ENCODE measurements around the gene CACNG3. TPM values are rescaled to one million over a fixed set of nuclear protein-coding genes. Genes with fewer than 3 reads are reported as not detected.

Gene CACNG3
- total RNA-seq, 4 donors from 2014 or later: not detected

DNA sequence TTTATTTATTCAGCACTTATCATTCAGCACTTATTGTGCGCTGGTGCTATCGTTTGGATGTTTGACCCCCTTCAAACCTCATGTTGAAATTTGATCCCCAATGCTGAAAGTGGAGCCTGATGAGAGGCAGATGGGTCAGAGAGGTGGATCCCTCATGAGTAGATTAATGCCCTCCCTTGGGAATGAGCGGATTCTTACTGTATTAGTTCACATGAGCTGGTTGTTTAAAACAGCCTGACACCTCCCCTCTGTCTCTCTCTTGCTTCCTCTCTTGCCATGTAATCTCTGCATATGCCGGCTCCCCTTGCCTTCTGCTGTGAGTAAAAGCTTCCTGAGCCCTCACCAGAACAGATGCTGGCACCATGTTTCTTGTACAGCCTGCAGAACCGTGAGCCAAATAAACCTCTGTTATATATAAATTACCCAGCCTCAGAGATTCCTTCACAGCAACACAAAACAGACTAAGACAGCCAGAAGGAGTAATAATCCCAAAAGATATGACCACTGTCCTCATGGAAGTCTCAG is 111.1 kb downstream of the CACNG3 start:
- 76 to 91% methylated on average over 3 to 5 of the region's 5 CpGs for WGBS, 2 donors (ENCODE audit: low coverage in 1 of 2)
- TF ChIP-seq, protein P1, sequence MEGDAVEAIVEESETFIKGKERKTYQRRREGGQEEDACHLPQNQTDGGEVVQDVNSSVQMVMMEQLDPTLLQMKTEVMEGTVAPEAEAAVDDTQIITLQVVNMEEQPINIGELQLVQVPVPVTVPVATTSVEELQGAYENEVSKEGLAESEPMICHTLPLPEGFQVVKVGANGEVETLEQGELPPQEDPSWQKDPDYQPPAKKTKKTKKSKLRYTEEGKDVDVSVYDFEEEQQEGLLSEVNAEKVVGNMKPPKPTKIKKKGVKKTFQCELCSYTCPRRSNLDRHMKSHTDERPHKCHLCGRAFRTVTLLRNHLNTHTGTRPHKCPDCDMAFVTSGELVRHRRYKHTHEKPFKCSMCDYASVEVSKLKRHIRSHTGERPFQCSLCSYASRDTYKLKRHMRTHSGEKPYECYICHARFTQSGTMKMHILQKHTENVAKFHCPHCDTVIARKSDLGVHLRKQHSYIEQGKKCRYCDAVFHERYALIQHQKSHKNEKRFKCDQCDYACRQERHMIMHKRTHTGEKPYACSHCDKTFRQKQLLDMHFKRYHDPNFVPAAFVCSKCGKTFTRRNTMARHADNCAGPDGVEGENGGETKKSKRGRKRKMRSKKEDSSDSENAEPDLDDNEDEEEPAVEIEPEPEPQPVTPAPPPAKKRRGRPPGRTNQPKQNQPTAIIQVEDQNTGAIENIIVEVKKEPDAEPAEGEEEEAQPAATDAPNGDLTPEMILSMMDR (IDR thresholded peaks at IDR 0.05): no peak
- TF ChIP-seq POLR2AphosphoS5 (IDR thresholded peaks at IDR 0.05) (no peak), POLR2A (IDR thresholded peaks at IDR 0.05) (no peak), EP300 (IDR thresholded peaks at IDR 0.05; ENCODE audit: low read depth) (no peak)
- Histone ChIP-seq H3K36me3 (no peaks in the 10 kb centered on the region), H3K9me3 (no peaks in the 10 kb centered on the region), H3K4me1 (no peaks in the 10 kb centered on the region), H3K27ac (no peak overlapping the region), H3K27me3 (no peaks in the 10 kb centered on the region), H3K4me3 (no peak overlapping the region)
- DNase-seq: no peak
- in situ Hi-C loops (cut with MboI; ENCODE audit: low pct_ligation_motif_present in 1 of 4, low pct_unique_long_range_greater_than_20kb in 1 of 4, low sequenced_read_pairs in 3 of 4): no loop called here
- intact Hi-C loops (cut with DNase I; ENCODE audit: low total_unique reads): no loop called here

DNA sequence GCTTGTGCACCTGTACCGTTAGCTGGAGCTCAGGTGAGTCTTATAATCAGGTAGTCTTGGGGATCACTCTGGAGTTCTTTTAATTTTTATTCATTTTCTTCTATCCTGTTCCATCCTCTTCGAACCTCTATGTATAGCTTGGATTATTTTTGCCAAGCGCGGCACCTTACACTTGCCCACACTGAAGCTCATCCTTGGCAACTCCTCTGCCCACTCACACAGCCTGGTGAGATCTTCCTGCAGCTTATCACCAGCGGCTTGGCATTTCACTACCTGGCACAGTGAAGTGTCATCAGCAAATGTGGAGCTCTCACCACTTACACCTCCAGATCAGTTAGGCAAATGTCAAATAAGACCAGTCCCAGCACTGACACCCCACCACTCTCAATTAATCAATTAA is 116.7 kb downstream of the CACNG3 start:
- intact Hi-C loops (cut with DNase I; ENCODE audit: low total_unique reads) (no loop called here), in situ Hi-C loops (cut with MboI; ENCODE audit: low pct_ligation_motif_present in 1 of 4, low pct_unique_long_range_greater_than_20kb in 1 of 4, low sequenced_read_pairs in 3 of 4) (no loop called here)
- 58 to 83% methylated on average over 2 to 5 of the region's 5 CpGs for WGBS, 2 donors (ENCODE audit: low coverage in 1 of 2)
- Histone ChIP-seq H3K27me3 (no peaks in the 10 kb centered on the region), H3K4me3 (no peak overlapping the region), H3K4me1 (no peaks in the 10 kb centered on the region), H3K27ac (no peak overlapping the region), H3K36me3 (no peaks in the 10 kb centered on the region), H3K9me3 (no peaks in the 10 kb centered on the region)
- no peak for TF ChIP-seq EP300 (IDR thresholded peaks at IDR 0.05; ENCODE audit: low read depth)
- TF ChIP-seq, protein P1 (IDR thresholded peaks at IDR 0.05): no peak
- DNase-seq: no peak

DNA sequence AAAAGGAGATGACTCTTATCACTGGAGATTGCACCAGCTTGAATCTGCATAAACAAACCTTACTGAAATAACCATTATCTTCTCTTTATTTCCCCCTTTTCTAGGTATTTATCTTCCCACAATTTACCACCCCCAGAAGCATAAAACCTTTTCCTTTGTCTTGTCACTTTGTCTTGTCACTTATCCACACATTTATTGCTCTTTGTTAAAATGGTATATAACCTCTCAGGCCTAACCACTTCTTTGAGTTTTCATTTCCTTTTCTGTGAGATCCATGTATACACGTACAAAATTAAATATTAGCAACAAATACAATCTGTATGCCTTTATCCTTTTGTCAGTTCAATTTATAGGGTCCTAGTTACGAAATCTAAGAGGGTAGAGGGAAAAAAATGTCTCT is 122.9 kb downstream of the CACNG3 start:
- in situ Hi-C loops (cut with MboI; ENCODE audit: low pct_ligation_motif_present in 1 of 4, low pct_unique_long_range_greater_than_20kb in 1 of 4, low sequenced_read_pairs in 3 of 4) (no loop called here), intact Hi-C loops (cut with DNase I; ENCODE audit: low total_unique reads) (no loop called here)

DNA sequence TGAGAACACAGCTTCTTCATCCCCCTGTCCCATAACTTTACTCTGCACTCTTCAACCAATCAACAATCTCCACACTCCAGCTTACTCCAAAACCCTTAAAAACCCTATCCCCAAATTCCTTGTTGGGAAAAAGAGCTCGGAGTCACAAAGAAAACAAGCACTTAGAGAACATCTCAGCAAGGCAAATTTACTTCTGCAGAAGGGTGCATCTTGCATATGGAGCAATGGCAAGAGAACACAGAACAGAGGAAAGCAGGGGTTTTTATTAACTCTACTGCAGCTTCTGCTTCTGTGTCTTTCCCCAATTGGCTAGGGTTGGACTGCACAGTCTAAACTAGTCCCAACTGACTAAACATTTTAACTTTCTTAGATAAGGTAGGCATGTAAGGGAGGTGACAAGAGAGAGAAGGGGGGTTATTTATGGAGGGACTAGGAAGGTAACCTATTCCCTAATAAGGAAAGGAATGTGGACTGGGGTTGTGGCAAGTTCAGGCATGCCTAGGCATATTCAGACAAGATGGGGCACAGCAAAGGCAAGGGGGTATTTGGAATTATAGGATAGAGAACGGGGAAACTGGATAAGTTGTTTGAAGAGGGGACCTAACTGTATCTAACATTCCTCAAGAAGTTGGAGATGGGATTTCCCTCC is 125.5 kb downstream of the CACNG3 start:
- Histone ChIP-seq H3K9me3 (peaks cover 5 to 7% of the 10 kb centered on the region in 2 donors), H3K36me3 (no peaks in the 10 kb centered on the region), H3K27me3 (no peaks in the 10 kb centered on the region), H3K4me1 (no peaks in the 10 kb centered on the region), H3K27ac (no peak overlapping the region), H3K4me3 (no peak overlapping the region)
- TF ChIP-seq EP300 (IDR thresholded peaks at IDR 0.05; ENCODE audit: low read depth) (no peak), POLR2AphosphoS5 (IDR thresholded peaks at IDR 0.05) (no peak), POLR2A (IDR thresholded peaks at IDR 0.05) (no peak)
- TF ChIP-seq, protein P1 (IDR thresholded peaks at IDR 0.05): no peak
- 49 to 65% methylated on average over 2 of the region's 2 CpGs for WGBS, 2 donors (ENCODE audit: low coverage in 1 of 2)
- intact Hi-C loops (cut with DNase I; ENCODE audit: low total_unique reads) (no loop called here), in situ Hi-C loops (cut with MboI; ENCODE audit: low pct_ligation_motif_present in 1 of 4, low pct_unique_long_range_greater_than_20kb in 1 of 4, low sequenced_read_pairs in 3 of 4) (no loop called here)
- no peak for DNase-seq

More for the DNA sequence above, 122.9 kb downstream of the CACNG3 start:
- no peak overlapping the region for H3K27ac ChIP-seq
- WGBS, 2 donors (ENCODE audit: low coverage in 1 of 2): 10 to 20% methylated on average over 2 of the region's 2 CpGs
- no peaks in the 10 kb centered on the region for H3K4me1 ChIP-seq
- no peak for DNase-seq
- H3K4me3 ChIP-seq: no peak overlapping the region
- no peaks in the 10 kb centered on the region for H3K27me3 ChIP-seq
- peaks cover 5 to 7% of the 10 kb centered on the region in 2 donors for H3K9me3 ChIP-seq
- TF ChIP-seq, protein P1 (IDR thresholded peaks at IDR 0.05): no peak
- TF ChIP-seq EP300 (IDR thresholded peaks at IDR 0.05; ENCODE audit: low read depth) (no peak), POLR2A (IDR thresholded peaks at IDR 0.05) (no peak), POLR2AphosphoS5 (IDR thresholded peaks at IDR 0.05) (no peak)
- H3K36me3 ChIP-seq: no peaks in the 10 kb centered on the region

Measured in transverse colon (tissue), 4 donors.